B cell (primary cell): ENCODE results near the gene ID1. TPM values are rescaled to one million over a fixed set of nuclear protein-coding genes. Genes with fewer than 3 reads are reported as not detected.

Source experiments
- ATAC-seq: fragments of 200-7000 bp; cut with Tn5 transposase; one replicate; pipeline ENCODE4 v1.10.0; 2021; ENCODE audit warnings: low read depth, mild to moderate bottlenecking, moderate number of reproducible peaks, moderate library complexity
- CTCF ChIA-PET: fragments of 350-600 bp; sonication (Branson Sonifier 250); formaldehyde crosslinking; loops from one replicate; lab custom pipeline; 2021; ENCODE audit warnings: antibody characterized with exemption, inconsistent platforms; lab: Charles Lee
- POLR2A ChIA-PET: fragments of 350-600 bp; sonication (Branson Sonifier 250); formaldehyde crosslinking; loops from one replicate; lab custom pipeline; 2021; ENCODE audit warnings: antibody characterized with exemption; lab: Charles Lee
- DNase-seq: peaks from one replicate; pipeline ENCODE4 v3.0.0; 2013
- H2AFZ ChIP-seq: 2 replicates; pipeline ENCODE4 v1.6.1; 2012; ENCODE audit warnings: mild to moderate bottlenecking, low read depth, low read length; ENCODE audit not compliant: insufficient read depth, poor library complexity, severe bottlenecking
- H3K27ac ChIP-seq, 2 donors: 1 replicate in 1 of 2; 2 replicates in 1 of 2; pipeline ENCODE4 v1.5.1; 2012 to 2013; ENCODE audit warnings: low read length in 2 of 2, mild to moderate bottlenecking in 2 of 2, moderate library complexity in 1 of 2
- H3K27me3 ChIP-seq, 4 experiments: fragments of 200-600 bp in 1 of 4; sonication (generic) in 1 of 4; replicated peaks in 1 of 4; 1 replicate in 2 of 4; 2 replicates in 2 of 4; pipeline versions ENCODE4 v1.6.1 to v1.7.0; 2013 to 2016; ENCODE audit warnings: low read length in 3 of 4, mild to moderate bottlenecking in 2 of 4, mixed read lengths in 1 of 4, moderate library complexity in 1 of 4; ENCODE audit not compliant: insufficient read depth in 4 of 4, control insufficient read depth in 3 of 4; ENCODE audit errors: control extremely low read depth in 1 of 4
- H3K36me3 ChIP-seq, 2 experiments: replicated peaks in 1 of 2; 1 replicate in 1 of 2; 2 replicates in 1 of 2; pipeline versions ENCODE4 v1.6.1 to v1.7.1; 2013; ENCODE audit warnings: low read length in 1 of 2; ENCODE audit not compliant: insufficient read depth in 2 of 2, control insufficient read depth in 1 of 2; ENCODE audit errors: control extremely low read depth in 1 of 2, extremely low read depth in 1 of 2
- H3K4me1 ChIP-seq, 2 donors: fragments of 200-600 bp in 1 of 2; sonication (generic) in 1 of 2; 1 replicate in 1 of 2; 2 replicates in 1 of 2; pipeline versions ENCODE4 v1.5.1 to v1.6.1; 2013 to 2017; ENCODE audit warnings: low read length in 2 of 2; ENCODE audit not compliant: control insufficient read depth in 2 of 2, insufficient read depth in 2 of 2
- H3K4me2 ChIP-seq: replicated peaks from 2 replicates; pipeline ENCODE3; 2012; ENCODE audit warnings: mild to moderate bottlenecking, low read depth, low read length; ENCODE audit not compliant: poor library complexity, severe bottlenecking
- H3K4me3 ChIP-seq, 5 experiments: fragments of 200-600 bp in 1 of 5; sonication (generic) in 1 of 5; 1 replicate in 3 of 5; 2 replicates in 2 of 5; pipeline versions ENCODE4 v1.5.1 to v1.7.0; 2011 to 2016; ENCODE audit warnings: low read length in 4 of 5, mild to moderate bottlenecking in 4 of 5, low read depth in 2 of 5, control low read depth in 1 of 5, moderate library complexity in 1 of 5; ENCODE audit not compliant: insufficient read depth in 1 of 5; ENCODE audit errors: control extremely low read depth in 1 of 5, extremely low read depth in 1 of 5
- H3K79me2 ChIP-seq: fragments of 200-600 bp; sonication (generic); one replicate; pipeline ENCODE4 v1.6.0; 2016; ENCODE audit warnings: low read length; ENCODE audit not compliant: control insufficient read depth, insufficient read depth
- H3K9ac ChIP-seq: fragments of 200-600 bp; sonication (generic); 2 replicates; pipeline ENCODE4 v1.6.1; 2017; ENCODE audit warnings: mild to moderate bottlenecking, low read length, moderate library complexity
- H3K9me3 ChIP-seq, 3 donors: one replicate each; pipeline versions ENCODE4 v1.6.1 to v1.7.1; 2013; ENCODE audit warnings: low read length in 2 of 3; ENCODE audit not compliant: control insufficient read depth in 2 of 3, insufficient read depth in 1 of 3; ENCODE audit errors: control extremely low read depth in 1 of 3
- H4K20me1 ChIP-seq: 2 replicates; pipeline ENCODE4 v1.6.0; 2012; ENCODE audit warnings: mild to moderate bottlenecking, low read length; ENCODE audit not compliant: insufficient read depth, control insufficient read depth, poor library complexity, severe bottlenecking
- H3K27ac Mint-ChIP-seq: one replicate; pipeline ENCODE4 v1.8.0; 2021; ENCODE audit warnings: mixed read lengths
- H3K27me3 Mint-ChIP-seq: one replicate; pipeline ENCODE4 v1.8.0; 2021; ENCODE audit warnings: mixed read lengths
- H3K4me1 Mint-ChIP-seq: one replicate; pipeline ENCODE4 v1.8.0; 2021; ENCODE audit warnings: mixed read lengths
- H3K4me3 Mint-ChIP-seq: one replicate; pipeline ENCODE4 v1.8.0; 2021; ENCODE audit warnings: mixed read lengths
- H3K9me3 Mint-ChIP-seq: one replicate; pipeline ENCODE4 v1.8.0; 2022; ENCODE audit warnings: mixed read lengths; ENCODE audit not compliant: insufficient read depth
- CTCF ChIP-seq: fragments of 200-600 bp; IDR thresholded peaks from one replicate; pipeline ENCODE4 v1.8.0; 2022; ENCODE audit warnings: antibody characterized with exemption, mild to moderate bottlenecking
- EZH2 ChIP-seq: IDR thresholded peaks from 2 replicates; pipeline ENCODE4 v1.6.1; 2012; ENCODE audit warnings: borderline replicate concordance, low read depth, mild to moderate bottlenecking, moderate library complexity, low read length; ENCODE audit not compliant: insufficient read depth, poor library complexity, severe bottlenecking
- WGBS: methylation state at CpG from one replicate; pipeline ENCODE4 v1.1.5; 2013; ENCODE audit warnings: missing lambda C conversion rate; ENCODE audit not compliant: insufficient coverage; 5-methylcytosine and 5-hydroxymethylcytosine counted together
- intact Hi-C: fragments of 100-400 bp; cut with micrococcal nuclease; formaldehyde crosslinking; loops from one replicate; pipeline ENCODE4 v1.10.0; 2022
- polyA plus RNA-seq: library from polyadenylated mRNA; depleted of rRNA; stranded (reverse); fragments of >200 nt; gene quantifications from 2 replicates; pipeline ENCODE4 v1.2.3, GENCODE V29; 2012
- total RNA-seq, 2 donors: library from RNA; stranded (reverse); fragments of 120-200 nt in 1 of 2; gene quantifications; 1 replicate in 1 of 2; 2 replicates in 1 of 2; pipeline versions ENCODE4 v1.2.3 to v1.2.4, GENCODE V29; 2013 to 2022

The ID1 gene
- total and polyA plus RNA-seq, 2 donors (not counting 1 experiment from before 2014, with no cell fraction given), result 4.4 to 68.2 TPM

GRCh38 chr20:31602431-31602778 is 2.7 kb upstream of the ID1 start:
- Histone ChIP-seq H3K79me2 (no peaks in the 10 kb centered on the region), H3K27ac (no peak overlapping the region), H3K4me3 (no peak overlapping the region), H2AFZ (no peak overlapping the region), H3K9me3 (peaks cover 0 to 4% (median 0%) of the 10 kb centered on the region in 3 donors), H3K4me2 (no peak overlapping the region), H3K4me1 (peaks cover 18 to 26% of the 10 kb centered on the region in 2 donors), H3K27me3 (peaks cover 0 to 41% (median 26%) of the 10 kb centered on the region in 4 experiments), H3K9ac (no peak overlapping the region), H4K20me1 (no peaks in the 10 kb centered on the region), H3K36me3 (no peaks in the 10 kb centered on the region)
- intact Hi-C loops, result no loop called here
- no peak for ATAC-seq
- peaks cover 27% of the 10 kb centered on the region for H3K27me3 Mint-ChIP-seq
- POLR2A ChIA-PET, result no interaction called here
- peaks cover 29% of the 10 kb centered on the region for H3K4me1 Mint-ChIP-seq
- CTCF ChIA-PET, result interaction anchor here (2.4 to 4.8 kb wide), 5 partner anchors 10 to 43 kb away, joined by 5 to 55 read pairs (median 36); no protein-coding TSS in a partner anchor
- no peaks in the 10 kb centered on the region for H3K9me3 Mint-ChIP-seq
- no CpG with 5 or more reads among the region's 4 CpGs for WGBS
- no peak overlapping the region for H3K27ac Mint-ChIP-seq
- H3K4me3 Mint-ChIP-seq, result peak overlapping the region; percentile 18
- TF ChIP-seq EZH2 (no peak), CTCF (no peak)
- no peak for DNase-seq

GRCh38 chr20:31602779-31603441 is 2.2 kb upstream of the ID1 start:
- H3K27ac Mint-ChIP-seq, result peak overlapping the region; percentile 54
- peak; percentile 31 for DNase-seq
- H3K27me3 ChIP-seq, result peaks cover 0 to 46% (median 31%) of the 10 kb centered on the region in 4 experiments
- peaks cover 33% of the 10 kb centered on the region for H3K27me3 Mint-ChIP-seq
- 88% methylated on average over 7 of the region's 17 CpGs for WGBS
- ChIA-PET CTCF (interaction anchor here (2.4 to 4.8 kb wide), 5 partner anchors 10 to 44 kb away, joined by 5 to 55 read pairs (median 36); no protein-coding TSS in a partner anchor), POLR2A (interaction anchor here (0.5 kb wide), 1 partner anchor 10 kb away, joined by 3 read pairs; no protein-coding TSS in a partner anchor)
- peaks cover 0 to 4% (median 0%) of the 10 kb centered on the region in 3 donors for H3K9me3 ChIP-seq
- no peak overlapping the region for H3K27ac ChIP-seq
- no peak overlapping the region for H3K4me3 ChIP-seq
- H3K9me3 Mint-ChIP-seq, result no peaks in the 10 kb centered on the region
- H3K36me3 ChIP-seq, result no peaks in the 10 kb centered on the region
- peaks cover 29% of the 10 kb centered on the region for H3K4me1 Mint-ChIP-seq
- no peaks in the 10 kb centered on the region for H4K20me1 ChIP-seq
- no peak for TF ChIP-seq EZH2
- TF ChIP-seq CTCF, result no peak
- H3K4me1 ChIP-seq, result peaks cover 18 to 26% of the 10 kb centered on the region in 2 donors
- H3K4me2 ChIP-seq, result no peak overlapping the region
- intact Hi-C loops, result no loop called here
- H3K4me3 Mint-ChIP-seq, result peak overlapping the region; percentile 68
- H3K9ac ChIP-seq, result no peak overlapping the region
- ATAC-seq, result peak; percentile 9
- no peak overlapping the region for H2AFZ ChIP-seq
- no peaks in the 10 kb centered on the region for H3K79me2 ChIP-seq
